Right lobe of liver (tissue), 4 donors: ENCODE measurements around the gene PLXNA2.

Experiments used
- CTCF ChIP-seq, 4 donors: fragments of 200-600 bp in 3 of 4; fragments of 450-650 bp in 1 of 4; IDR thresholded peaks; one replicate each; pipeline versions ENCODE4 v1.5.1 to v1.8.0; 2016 to 2022; ENCODE audit warnings: antibody characterized with exemption in 4 of 4, mild to moderate bottlenecking in 2 of 4
- POLR2A ChIP-seq: fragments of 450-650 bp; IDR thresholded peaks from one replicate; pipeline ENCODE4 v1.6.1; 2017; ENCODE audit warnings: antibody characterized with exemption, mild to moderate bottlenecking
- donor health status: DM: no; HTN: no; CAD: no.
- donor health status: DM: no; HTN: no; CAD: no.
- donor health status: DM: no; HTN: yes; CAD: no.

- TF ChIP-seq CTCF (IDR thresholded peaks at IDR 0.05) (no peak), POLR2A (no peak)
These were observed 39.4 kb downstream of the PLXNA2 start for GRCh38 chr1:208204779-208205178.
